ENCODE data around the gene DMRTB1. TPM values are rescaled to one million over a fixed set of nuclear protein-coding genes. Genes with fewer than 3 reads are reported as not detected.

The DMRTB1 gene
- total RNA-seq, 1 experiment from 2014 or later: 0.55 TPM

GRCh38 chr1:53501065-53502005 is 42.1 kb downstream of the DMRTB1 start:
- H3K36me3 ChIP-seq (replicated peaks; ENCODE audit: control insufficient read depth, insufficient read depth, low read length): no peaks in the 10 kb centered on the region
- DNase-seq: peak; percentile 81
- H3K4me3 ChIP-seq (ENCODE audit: insufficient read depth, low read depth, low read length): no peak overlapping the region
- H3K27me3 ChIP-seq (ENCODE audit: control insufficient read depth, insufficient read depth, low read length): peaks cover 2% of the 10 kb centered on the region; the same call in 1 of the 2 replicates

GRCh38 chr1:53502641-53503432 is 43.6 kb downstream of the DMRTB1 start:
- Histone ChIP-seq H3K36me3 (replicated peaks; ENCODE audit: control insufficient read depth, insufficient read depth, low read length) (no peaks in the 10 kb centered on the region), H3K4me3 (ENCODE audit: insufficient read depth, low read depth, low read length) (no peak overlapping the region), H3K27me3 (ENCODE audit: control insufficient read depth, insufficient read depth, low read length) (peaks cover 2% of the 10 kb centered on the region; the same call in 1 of the 2 replicates)
- peak; percentile 65 for DNase-seq

- no peak overlapping the region for H3K4me3 ChIP-seq (ENCODE audit: insufficient read depth, low read depth, low read length)
Measured at GRCh38 chr1:53503433-53504217, 44.4 kb downstream of the DMRTB1 start.

GRCh38 chr1:53504901-53505300 is 45.7 kb downstream of the DMRTB1 start:
- H3K27me3 ChIP-seq (ENCODE audit: control insufficient read depth, insufficient read depth, low read length): peaks cover 2% of the 10 kb centered on the region; the same call in 1 of the 2 replicates
- no peaks in the 10 kb centered on the region for H3K36me3 ChIP-seq (replicated peaks; ENCODE audit: control insufficient read depth, insufficient read depth, low read length)
- no peak overlapping the region for H3K4me3 ChIP-seq (ENCODE audit: insufficient read depth, low read depth, low read length)
- DNase-seq: no peak

More at GRCh38 chr1:53503433-53504217, 44.4 kb downstream of the DMRTB1 start:
- Histone ChIP-seq H3K27me3 (ENCODE audit: control insufficient read depth, insufficient read depth, low read length) (peaks cover 2% of the 10 kb centered on the region; the same call in 1 of the 2 replicates), H3K36me3 (replicated peaks; ENCODE audit: control insufficient read depth, insufficient read depth, low read length) (no peaks in the 10 kb centered on the region)
- peak; percentile 78 for DNase-seq

DNA sequence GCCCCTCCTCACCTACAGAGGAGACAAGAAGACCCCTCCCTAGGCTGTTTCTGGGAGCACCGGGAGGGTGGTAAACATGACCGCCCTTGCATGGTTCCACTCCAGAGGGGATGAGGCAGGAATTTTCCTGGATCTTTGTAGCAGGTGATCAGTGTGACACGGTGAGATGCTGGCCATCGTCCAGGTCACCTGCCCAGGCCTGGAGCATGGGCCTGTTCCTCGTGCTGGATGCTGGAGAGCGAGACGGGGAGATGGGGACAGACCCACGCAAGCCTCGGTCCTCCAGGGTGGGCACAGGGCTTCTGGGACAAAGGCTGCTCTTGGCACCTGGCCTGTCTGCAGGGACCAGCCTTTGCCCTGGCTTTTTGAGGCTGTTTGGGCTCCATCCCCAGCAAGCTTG is 46.2 kb downstream of the DMRTB1 start:
- no peaks in the 10 kb centered on the region for H3K36me3 ChIP-seq (replicated peaks; ENCODE audit: control insufficient read depth, insufficient read depth, low read length)
- no peak overlapping the region for H3K4me3 ChIP-seq (ENCODE audit: insufficient read depth, low read depth, low read length)
- no peak for DNase-seq
- peaks cover 2% of the 10 kb centered on the region; the same call in 1 of the 2 replicates for H3K27me3 ChIP-seq (ENCODE audit: control insufficient read depth, insufficient read depth, low read length)

DNA sequence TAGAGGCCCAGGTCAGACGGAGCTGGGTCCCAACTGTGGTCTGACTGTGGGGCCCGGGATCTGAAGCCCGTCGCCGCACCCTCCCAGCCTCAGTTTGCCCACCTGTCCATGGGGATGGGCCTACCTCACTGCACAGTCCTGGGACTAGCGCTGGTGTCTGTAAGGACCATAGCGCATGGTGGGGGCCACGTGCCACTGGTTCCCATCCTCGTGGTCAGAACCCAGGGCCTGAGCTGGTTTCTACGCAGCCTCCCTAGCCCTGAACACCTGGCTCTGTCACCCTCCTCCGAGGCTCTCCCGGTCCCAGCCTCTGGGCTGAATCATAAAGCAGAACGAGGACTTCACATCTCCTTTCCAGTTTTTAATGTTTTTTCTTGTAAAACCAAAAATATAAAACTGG is 46.7 kb downstream of the DMRTB1 start:
- DNase-seq: no peak
- Histone ChIP-seq H3K4me3 (ENCODE audit: insufficient read depth, low read depth, low read length) (no peak overlapping the region), H3K36me3 (replicated peaks; ENCODE audit: control insufficient read depth, insufficient read depth, low read length) (no peaks in the 10 kb centered on the region), H3K27me3 (ENCODE audit: control insufficient read depth, insufficient read depth, low read length) (peaks cover 2% of the 10 kb centered on the region; the same call in 1 of the 2 replicates)

GRCh38 chr1:53506355-53507050 is 47.3 kb downstream of the DMRTB1 start:
- Histone ChIP-seq H3K27me3 (ENCODE audit: control insufficient read depth, insufficient read depth, low read length) (peaks cover 2% of the 10 kb centered on the region; the same call in 1 of the 2 replicates), H3K36me3 (replicated peaks; ENCODE audit: control insufficient read depth, insufficient read depth, low read length) (no peaks in the 10 kb centered on the region), H3K4me3 (ENCODE audit: insufficient read depth, low read depth, low read length) (no peak overlapping the region)
- DNase-seq: no peak

GRCh38 chr1:53507116-53507820 is 48.1 kb downstream of the DMRTB1 start:
- DNase-seq: peak; percentile 70
- Histone ChIP-seq H3K4me3 (ENCODE audit: insufficient read depth, low read depth, low read length) (no peak overlapping the region), H3K27me3 (ENCODE audit: control insufficient read depth, insufficient read depth, low read length) (peaks cover 2% of the 10 kb centered on the region; the same call in 1 of the 2 replicates), H3K36me3 (replicated peaks; ENCODE audit: control insufficient read depth, insufficient read depth, low read length) (no peaks in the 10 kb centered on the region)

GRCh38 chr1:53508056-53508990 is 49.1 kb downstream of the DMRTB1 start:
- H3K4me3 ChIP-seq (ENCODE audit: insufficient read depth, low read depth, low read length): no peak overlapping the region
- H3K36me3 ChIP-seq (replicated peaks; ENCODE audit: control insufficient read depth, insufficient read depth, low read length): no peaks in the 10 kb centered on the region
- H3K27me3 ChIP-seq (ENCODE audit: control insufficient read depth, insufficient read depth, low read length): peaks cover 2% of the 10 kb centered on the region; the same call in 1 of the 2 replicates
- DNase-seq: no peak

DNA sequence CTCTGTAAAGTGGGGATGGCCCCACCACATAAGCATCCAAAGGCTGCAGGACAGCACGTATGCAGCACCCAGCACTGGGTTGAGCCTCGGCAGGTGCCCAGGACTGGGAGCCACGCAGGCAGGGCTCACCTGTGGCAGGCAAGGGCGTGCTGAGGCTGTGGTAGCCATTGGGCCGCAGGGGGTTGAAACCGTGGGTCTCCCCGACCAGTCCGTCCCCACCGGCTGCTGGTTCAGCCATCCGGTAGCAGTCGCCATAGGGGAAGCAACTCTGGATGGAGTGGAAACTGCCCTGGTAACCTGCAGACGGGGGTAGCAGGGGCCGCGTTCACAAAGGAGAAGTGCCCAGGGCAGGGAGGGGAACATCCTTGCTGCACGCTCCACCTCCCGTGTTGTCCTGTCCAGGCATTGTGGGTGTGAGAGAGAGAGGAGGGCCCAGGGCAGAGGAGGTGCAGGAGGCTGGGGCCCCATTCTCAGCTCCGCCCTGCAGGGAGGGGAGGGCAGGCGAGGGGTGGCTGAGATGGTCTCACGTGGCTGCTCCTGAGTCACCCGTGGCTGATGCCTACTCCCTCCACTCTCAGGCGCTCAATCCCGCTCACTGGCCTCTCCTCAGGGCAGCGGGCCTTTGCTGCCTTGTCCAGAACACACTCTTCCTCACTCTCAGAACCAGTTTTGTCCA is 49.9 kb downstream of the DMRTB1 start:
- Histone ChIP-seq H3K4me3 (ENCODE audit: insufficient read depth, low read depth, low read length) (no peak overlapping the region), H3K27me3 (ENCODE audit: control insufficient read depth, insufficient read depth, low read length) (peaks cover under 1% of the 10 kb centered on the region; the same call in 1 of the 2 replicates), H3K36me3 (replicated peaks; ENCODE audit: control insufficient read depth, insufficient read depth, low read length) (no peaks in the 10 kb centered on the region)
- DNase-seq: no peak

DNA sequence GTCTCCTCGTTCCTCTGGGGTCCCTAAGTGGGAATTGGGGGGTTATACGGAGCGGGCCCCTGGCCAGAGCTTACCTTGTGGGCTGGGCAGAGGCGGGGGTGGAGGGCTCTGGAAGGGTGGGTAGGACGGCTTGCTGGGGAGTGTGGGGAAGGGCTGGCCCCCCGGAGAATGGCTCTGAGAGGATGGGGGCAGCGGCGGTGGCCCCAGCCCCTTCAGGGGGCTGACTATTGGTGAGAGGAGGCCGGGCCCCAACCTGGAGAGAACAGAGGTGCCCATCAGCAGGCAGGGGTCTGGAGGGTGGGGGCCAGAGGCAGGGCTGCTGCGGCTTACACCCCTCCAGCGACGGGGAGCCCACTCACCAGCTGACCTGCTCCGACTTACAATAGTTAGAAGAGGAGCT is 50.6 kb downstream of the DMRTB1 start:
- DNase-seq: no peak
- Histone ChIP-seq H3K4me3 (ENCODE audit: insufficient read depth, low read depth, low read length) (no peak overlapping the region), H3K27me3 (ENCODE audit: control insufficient read depth, insufficient read depth, low read length) (no peaks in the 10 kb centered on the region; the same call in 1 of the 2 replicates), H3K36me3 (replicated peaks; ENCODE audit: control insufficient read depth, insufficient read depth, low read length) (no peaks in the 10 kb centered on the region)

DNA sequence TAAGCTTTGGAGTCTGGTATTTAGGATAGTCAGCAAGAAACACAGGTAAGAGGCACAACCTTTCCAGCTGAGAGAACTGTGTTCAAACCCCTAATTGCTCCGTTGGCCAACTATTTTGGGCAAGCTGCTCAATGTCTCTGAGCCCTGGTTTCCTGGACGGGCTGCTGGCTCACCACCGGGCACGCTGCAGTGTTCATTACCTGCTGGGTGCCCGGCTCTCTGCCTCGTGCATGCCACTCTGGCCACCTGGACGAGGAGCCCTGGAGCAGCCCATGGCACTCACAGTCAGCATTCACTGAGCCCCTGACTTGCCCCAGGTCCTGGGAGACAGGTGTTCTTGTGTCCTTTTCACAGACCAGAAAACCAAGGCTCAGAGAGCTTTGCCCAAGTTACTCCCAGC is 51.0 kb downstream of the DMRTB1 start:
- DNase-seq: no peak
- Histone ChIP-seq H3K4me3 (ENCODE audit: insufficient read depth, low read depth, low read length) (no peak overlapping the region), H3K27me3 (ENCODE audit: control insufficient read depth, insufficient read depth, low read length) (no peaks in the 10 kb centered on the region; the same call in 1 of the 2 replicates), H3K36me3 (replicated peaks; ENCODE audit: control insufficient read depth, insufficient read depth, low read length) (no peaks in the 10 kb centered on the region)
